Renal cortical epithelial cell (primary cell): ENCODE results near the gene LMF2. TPM values are rescaled to one million over a fixed set of nuclear protein-coding genes. Genes with fewer than 3 reads are reported as not detected.

Experiments used
- DNase-seq: peaks from one replicate; pipeline ENCODE4 v3.0.0-alpha.2; 2011; ENCODE audit warnings: low read depth
- total RNA-seq: library from RNA; depleted of rRNA; stranded (reverse); fragments of >200 nt; gene quantifications from 2 replicates; pipeline ENCODE4 v1.2.3, GENCODE V29; 2014

The LMF2 gene
- total RNA-seq, 1 donor from 2014 or later, result 48.4 TPM

GRCh38 chr22:50465066-50465930 is 42.2 kb downstream of the LMF2 start:
- no peak for DNase-seq

- DNase-seq, result no peak
Measured at GRCh38 chr22:50464451-50464850, 43.1 kb downstream of the LMF2 start.

- no peak for DNase-seq
Measured at GRCh38 chr22:50463188-50463900, 44.2 kb downstream of the LMF2 start.

GRCh38 chr22:50461979-50462540 is 45.4 kb downstream of the LMF2 start:
- DNase-seq, result no peak

- no peak for DNase-seq
Measured at GRCh38 chr22:50461536-50461935, 46.0 kb downstream of the LMF2 start.

GRCh38 chr22:50460938-50461337 is 46.6 kb downstream of the LMF2 start:
- DNase-seq, result no peak

- no peak for DNase-seq
Measured at GRCh38 chr22:50459496-50460140, 47.9 kb downstream of the LMF2 start.

GRCh38 chr22:50459016-50459415 is 48.5 kb downstream of the LMF2 start:
- no peak for DNase-seq

- no peak for DNase-seq
Measured at GRCh38 chr22:50456466-50457234, 50.9 kb downstream of the LMF2 start.

- DNase-seq, result no peak
Measured at GRCh38 chr22:50456026-50456425, 51.5 kb downstream of the LMF2 start.

- DNase-seq, result no peak
Measured at GRCh38 chr22:50455201-50455600, 52.3 kb downstream of the LMF2 start.

- DNase-seq, result no peak
Measured at GRCh38 chr22:50454556-50455075, 52.9 kb downstream of the LMF2 start.

Other genes with a start within 250 kb of the LMF2 start
- 22.0 and 26.0 TPM in 2 replicates for gene MAPK12, start 246.0 kb downstream of the LMF2 start, total RNA-seq
- 9.9 and 10.2 TPM in 2 replicates for gene MAPK11, start 237.3 kb downstream of the LMF2 start, total RNA-seq
- gene PLXNB2, start 200.1 kb downstream of the LMF2 start, total RNA-seq, result 98.8 and 582 TPM in 2 replicates
- gene DENND6B, start 180.7 kb downstream of the LMF2 start, total RNA-seq, result 2.4 and 11.9 TPM in 2 replicates
- gene PPP6R2, start 164.4 kb downstream of the LMF2 start, total RNA-seq, result 46.2 and 57.3 TPM in 2 replicates
- gene SBF1, start 32.7 kb downstream of the LMF2 start, total RNA-seq, result 51.4 and 68.2 TPM in 2 replicates
- 2.3 and 3.4 TPM in 2 replicates for gene ADM2, start 26.2 kb downstream of the LMF2 start, total RNA-seq
- 0.10 and 1.7 TPM in 2 replicates for gene MIOX, start 20.8 kb downstream of the LMF2 start, total RNA-seq
- gene NCAPH2, start 522 bp upstream of the LMF2 start, total RNA-seq, result 16.7 and 24.7 TPM in 2 replicates
- gene SCO2, start 17.9 kb upstream of the LMF2 start, total RNA-seq, result 2.0 and 7.3 TPM in 2 replicates
- gene TYMP, start 22.3 kb upstream of the LMF2 start, total RNA-seq, result 55.0 and 68.8 TPM in 2 replicates
- 0.15 and 0.17 TPM in 2 replicates for gene KLHDC7B, start 38.2 kb upstream of the LMF2 start, total RNA-seq
- not detected in 2 replicates for gene SYCE3, start 55.2 kb upstream of the LMF2 start, total RNA-seq
- 4.0 and 14.6 TPM in 2 replicates for gene CPT1B, start 70.7 kb upstream of the LMF2 start, total RNA-seq
- gene CHKB, start 75.1 kb upstream of the LMF2 start, total RNA-seq, result 27.1 and 47.6 TPM in 2 replicates
- gene MAPK8IP2, start 93.1 kb upstream of the LMF2 start, total RNA-seq, result 0.30 and 0.52 TPM in 2 replicates
- gene ARSA, start 120.5 kb upstream of the LMF2 start, total RNA-seq, result 26.9 and 35.9 TPM in 2 replicates
- 0.87 and 1.7 TPM in 2 replicates for gene SHANK3, start 165.1 kb upstream of the LMF2 start, total RNA-seq
- not detected in 2 replicates for gene ACR, start 230.5 kb upstream of the LMF2 start, total RNA-seq